HG03139 (cell line): ENCODE data around the gene RBM24.

Experiments used
- ATAC-seq: cut with Tn5 transposase; IDR thresholded peaks from one replicate; pipeline ENCODE4 v1.9.1; 2021; ENCODE audit not compliant: unreplicated experiment

The RBM24 gene

DNA sequence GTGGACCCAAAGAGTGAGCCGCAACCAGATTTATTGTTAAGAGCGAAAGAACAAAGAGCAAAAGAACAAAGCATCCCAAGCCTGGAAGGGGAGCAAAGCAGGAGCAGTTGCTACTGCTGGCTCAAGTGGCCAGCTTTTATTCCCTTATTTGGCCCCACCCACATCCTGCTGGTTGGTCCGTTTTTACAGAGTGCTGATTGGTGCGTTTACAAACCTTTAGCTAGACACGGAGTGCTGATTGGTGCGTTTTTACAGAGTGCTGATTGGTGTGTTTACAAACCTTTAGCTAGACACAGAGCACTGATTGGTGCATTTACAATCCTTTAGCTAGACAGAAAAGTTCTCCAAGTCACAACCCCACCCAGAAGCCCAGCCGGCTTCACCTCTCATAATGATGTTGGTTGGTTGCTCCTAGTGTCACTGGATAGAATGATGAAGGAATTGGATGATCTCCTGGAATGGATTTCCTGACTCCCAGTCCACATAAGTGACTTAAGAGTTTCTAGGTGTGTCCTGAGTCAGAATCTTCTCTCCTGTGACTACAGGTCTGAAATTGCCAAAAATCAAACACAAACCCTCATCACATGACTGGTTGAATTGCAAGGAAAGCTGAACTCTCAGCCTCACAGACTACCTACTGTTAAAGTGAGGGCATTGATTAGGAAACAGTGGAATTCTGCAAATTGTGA, 60.1 kb downstream of the RBM24 start:
- ATAC-seq: no peak

DNA sequence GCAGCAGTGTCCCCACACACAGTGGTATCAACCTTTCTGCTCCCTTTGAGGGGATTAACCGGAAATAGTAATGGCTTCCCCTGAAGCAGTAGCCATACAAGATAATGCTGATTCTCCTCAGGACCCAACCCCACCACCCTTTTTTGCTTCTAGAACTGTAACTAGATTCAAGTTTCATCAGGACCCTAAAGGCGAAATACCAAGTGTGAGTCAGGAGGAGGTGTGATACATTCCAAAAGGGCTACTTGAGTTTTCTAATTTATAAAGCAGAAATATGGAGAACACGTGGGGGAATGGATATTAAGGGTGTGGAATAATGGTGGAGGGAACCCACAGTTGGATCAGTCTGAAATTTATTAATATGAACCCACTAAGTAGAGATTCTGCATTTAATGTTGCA, 60.7 kb downstream of the RBM24 start:
- no peak for ATAC-seq

DNA sequence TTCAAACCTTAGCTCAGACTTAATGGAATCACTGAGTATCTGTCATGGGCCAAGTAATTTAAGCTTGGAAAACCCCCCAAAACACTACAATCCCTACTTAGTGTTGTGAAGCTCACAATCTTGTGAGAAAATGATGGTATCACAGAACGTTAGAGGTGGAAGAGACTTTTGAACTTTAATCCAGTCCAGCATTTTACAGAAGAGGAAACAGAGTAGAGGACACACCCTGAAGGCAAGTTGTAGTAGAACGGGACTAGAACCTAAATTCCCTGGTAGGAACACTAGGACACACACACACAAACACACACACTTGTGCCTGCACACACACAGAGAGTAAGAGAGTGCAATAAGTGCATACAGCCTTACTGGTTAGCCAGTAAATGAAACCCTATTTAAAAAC, 62.1 kb downstream of the RBM24 start:
- ATAC-seq: no peak
